ENCODE data around the gene NSG1. TPM values are rescaled to one million over a fixed set of nuclear protein-coding genes. Genes with fewer than 3 reads are reported as not detected.

NSG1 gene
- total RNA-seq, 4 donors from 2014 or later, result 0.13 TPM; not detected in 3

GRCh38 chr4:4385729-4386295, 1.1 kb upstream of the NSG1 start:
- peak overlapping the region in 1 of 4 donors; percentile 36 for H3K4me3 ChIP-seq
- no peaks in the 10 kb centered on the region for H3K36me3 ChIP-seq
- peaks cover 8 to 13% of the 10 kb centered on the region in 2 donors for H3K4me1 ChIP-seq
- DNase-seq (no peak), ATAC-seq (no peak)
- no peak overlapping the region for H3K27ac ChIP-seq
- no peaks in the 10 kb centered on the region for H3K9me3 ChIP-seq
- TF ChIP-seq, protein P1, sequence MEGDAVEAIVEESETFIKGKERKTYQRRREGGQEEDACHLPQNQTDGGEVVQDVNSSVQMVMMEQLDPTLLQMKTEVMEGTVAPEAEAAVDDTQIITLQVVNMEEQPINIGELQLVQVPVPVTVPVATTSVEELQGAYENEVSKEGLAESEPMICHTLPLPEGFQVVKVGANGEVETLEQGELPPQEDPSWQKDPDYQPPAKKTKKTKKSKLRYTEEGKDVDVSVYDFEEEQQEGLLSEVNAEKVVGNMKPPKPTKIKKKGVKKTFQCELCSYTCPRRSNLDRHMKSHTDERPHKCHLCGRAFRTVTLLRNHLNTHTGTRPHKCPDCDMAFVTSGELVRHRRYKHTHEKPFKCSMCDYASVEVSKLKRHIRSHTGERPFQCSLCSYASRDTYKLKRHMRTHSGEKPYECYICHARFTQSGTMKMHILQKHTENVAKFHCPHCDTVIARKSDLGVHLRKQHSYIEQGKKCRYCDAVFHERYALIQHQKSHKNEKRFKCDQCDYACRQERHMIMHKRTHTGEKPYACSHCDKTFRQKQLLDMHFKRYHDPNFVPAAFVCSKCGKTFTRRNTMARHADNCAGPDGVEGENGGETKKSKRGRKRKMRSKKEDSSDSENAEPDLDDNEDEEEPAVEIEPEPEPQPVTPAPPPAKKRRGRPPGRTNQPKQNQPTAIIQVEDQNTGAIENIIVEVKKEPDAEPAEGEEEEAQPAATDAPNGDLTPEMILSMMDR (IDR thresholded peaks at IDR 0.05 in 4 of 5, conservative IDR thresholded peaks at IDR 0.05 in 1 of 5), result no peak
- no peak for TF ChIP-seq POLR2A (IDR thresholded peaks at IDR 0.05)
- peaks cover 39 to 54% (median 53%) of the 10 kb centered on the region in 3 donors for H3K27me3 ChIP-seq
- intact Hi-C loops (cut with DNase I; ENCODE audit: low total_unique reads) (no loop called here), in situ Hi-C loops (cut with MboI; ENCODE audit: low sequenced_read_pairs in 4 of 4) (no loop called here)

DNA sequence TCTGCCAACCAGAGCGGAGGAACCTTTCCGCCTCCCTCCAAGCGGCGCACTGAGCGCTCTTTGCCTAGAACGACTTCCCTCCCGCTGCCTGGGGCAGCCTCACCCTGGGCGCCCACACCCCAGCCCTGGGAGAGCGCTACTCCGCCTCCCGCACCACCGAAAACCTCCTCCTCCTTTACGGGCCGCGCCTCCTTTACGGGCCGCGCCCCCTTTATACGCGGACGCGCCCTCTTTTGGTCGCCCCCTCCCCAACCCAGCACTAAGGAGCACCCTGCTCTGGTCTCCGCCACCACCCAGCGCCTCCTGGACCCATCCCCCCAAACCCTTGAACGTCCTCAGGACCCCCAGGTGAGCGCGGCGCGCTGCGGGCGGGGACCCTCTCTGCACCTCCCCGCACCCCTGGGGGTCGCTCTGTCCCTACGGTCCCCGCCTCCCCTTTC, 586 bp upstream of the NSG1 start:
- intact Hi-C loops (cut with DNase I; ENCODE audit: low total_unique reads) (no loop called here), in situ Hi-C loops (cut with MboI; ENCODE audit: low sequenced_read_pairs in 4 of 4) (no loop called here)
- Histone ChIP-seq H3K9me3 (no peaks in the 10 kb centered on the region), H3K27ac (no peak overlapping the region), H3K4me3 (peak overlapping the region; percentile 35 to 56 (median 40)), H3K36me3 (no peaks in the 10 kb centered on the region), H3K27me3 (peaks cover 39 to 54% (median 53%) of the 10 kb centered on the region in 3 donors), H3K4me1 (peaks cover 8 to 13% of the 10 kb centered on the region in 2 donors)
- no peak for DNase-seq
- no peak for TF ChIP-seq POLR2A (IDR thresholded peaks at IDR 0.05)
- TF ChIP-seq, protein P1 (IDR thresholded peaks at IDR 0.05 in 4 of 5, conservative IDR thresholded peaks at IDR 0.05 in 1 of 5), result no peak
- no peak for ATAC-seq

DNA sequence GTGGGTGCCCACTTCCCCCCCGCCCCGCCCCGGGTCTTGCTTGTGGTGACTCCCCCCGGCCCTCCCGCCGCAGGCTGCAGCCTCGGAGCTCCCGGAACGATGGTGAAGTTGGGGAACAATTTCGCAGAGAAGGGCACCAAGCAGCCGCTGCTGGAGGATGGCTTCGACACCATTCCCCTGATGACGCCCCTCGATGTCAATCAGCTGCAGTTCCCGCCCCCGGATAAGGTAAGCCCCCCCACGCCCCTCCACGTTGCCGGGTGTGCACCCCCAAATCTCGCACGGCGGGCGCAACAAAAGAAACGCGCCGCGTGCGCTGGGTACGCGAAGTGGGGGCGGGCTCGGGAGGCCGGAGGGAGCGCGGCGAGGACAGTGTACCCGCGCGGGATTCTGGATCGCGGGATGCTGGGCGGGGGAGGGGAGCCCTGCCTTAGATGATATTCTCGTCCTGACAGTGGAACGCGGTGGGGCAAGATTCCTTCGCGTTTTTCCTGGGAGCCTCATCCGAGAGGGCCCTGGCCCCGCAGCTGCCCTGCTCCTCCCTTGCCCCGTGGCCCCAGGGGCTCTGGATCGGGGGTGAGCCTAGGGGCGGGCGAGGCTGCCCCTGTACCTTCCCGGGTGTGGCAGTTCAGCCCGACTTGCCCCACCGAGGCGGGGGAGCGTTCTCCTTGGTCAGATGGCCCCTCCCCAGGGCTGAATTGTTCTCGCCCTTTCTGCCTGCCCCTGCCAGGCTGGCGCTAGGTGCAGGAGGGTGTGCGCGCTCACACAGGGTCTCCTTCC, 819 bp downstream of the NSG1 start:
- ATAC-seq (no peak), DNase-seq (no peak)
- Histone ChIP-seq H3K4me1 (peaks cover 8 to 13% of the 10 kb centered on the region in 2 donors), H3K27me3 (peaks cover 42 to 54% (median 53%) of the 10 kb centered on the region in 3 donors), H3K27ac (no peak overlapping the region), H3K4me3 (peak overlapping the region; percentile 35 to 56 (median 40)), H3K36me3 (no peaks in the 10 kb centered on the region), H3K9me3 (no peaks in the 10 kb centered on the region)
- intact Hi-C loops (cut with DNase I; ENCODE audit: low total_unique reads) (no loop called here), in situ Hi-C loops (cut with MboI; ENCODE audit: low sequenced_read_pairs in 4 of 4) (no loop called here)
- TF ChIP-seq, protein P1 (IDR thresholded peaks at IDR 0.05 in 4 of 5, conservative IDR thresholded peaks at IDR 0.05 in 1 of 5), result no peak
- TF ChIP-seq POLR2A (IDR thresholded peaks at IDR 0.05), result no peak

GRCh38 chr4:4388311-4388790, 1.4 kb downstream of the NSG1 start:
- DNase-seq (no peak), ATAC-seq (no peak)
- no peaks in the 10 kb centered on the region for H3K9me3 ChIP-seq
- H3K4me3 ChIP-seq, result no peak overlapping the region
- peaks cover 8 to 13% of the 10 kb centered on the region in 2 donors for H3K4me1 ChIP-seq
- in situ Hi-C loops (cut with MboI; ENCODE audit: low sequenced_read_pairs in 4 of 4) (no loop called here), intact Hi-C loops (cut with DNase I; ENCODE audit: low total_unique reads) (no loop called here)
- H3K27ac ChIP-seq, result no peak overlapping the region
- TF ChIP-seq POLR2A (IDR thresholded peaks at IDR 0.05), result no peak
- TF ChIP-seq, protein P1 (IDR thresholded peaks at IDR 0.05 in 4 of 5, conservative IDR thresholded peaks at IDR 0.05 in 1 of 5), result no peak
- H3K27me3 ChIP-seq, result peaks cover 42 to 58% (median 54%) of the 10 kb centered on the region in 3 donors
- H3K36me3 ChIP-seq, result no peaks in the 10 kb centered on the region

Measured in gastrocnemius medialis (tissue), 4 donors.